HepG2 (cell line): Measurements from ENCODE around the gene COPZ2. TPM values are rescaled to one million over a fixed set of nuclear protein-coding genes. Genes with fewer than 3 reads are reported as not detected.

Experiments
- NFYB ChIP-seq: sonication (generic); formaldehyde crosslinking; IDR thresholded peaks from 2 replicates; pipeline ENCODE4 v1.4.0; 2020; ENCODE audit warnings: missing genetic modification reagents
- PLRG1 ChIP-seq: fragments of 450-650 bp; conservative IDR thresholded peaks from 2 replicates; pipeline ENCODE4 v1.6.1; 2016
- SCMH1 ChIP-seq: sonication (generic); formaldehyde crosslinking; IDR thresholded peaks from 2 replicates; pipeline ENCODE4 v1.9.0; 2021; ENCODE audit warnings: missing genetic modification reagents, mild to moderate bottlenecking, borderline replicate concordance
- SIX4 ChIP-seq: sonication (generic); formaldehyde crosslinking; IDR thresholded peaks from 2 replicates; pipeline ENCODE4 v1.4.0; 2020; ENCODE audit warnings: missing genetic modification reagents
- ZBTB1 ChIP-seq: sonication (generic); formaldehyde crosslinking; IDR thresholded peaks from 2 replicates; pipeline ENCODE4 v1.4.0; 2020; ENCODE audit warnings: missing genetic modification reagents, borderline replicate concordance
- ZNF468 ChIP-seq: sonication (generic); formaldehyde crosslinking; IDR thresholded peaks from 2 replicates; pipeline ENCODE4 v1.8.0; 2022; ENCODE audit warnings: mild to moderate bottlenecking, moderate library complexity, missing genetic modification reagents
- ZNF543 ChIP-seq: sonication (generic); formaldehyde crosslinking; IDR thresholded peaks from 2 replicates; pipeline ENCODE4 v1.4.0; 2020; ENCODE audit warnings: mild to moderate bottlenecking, missing genetic modification reagents
- ZNF547 ChIP-seq: sonication (generic); formaldehyde crosslinking; IDR thresholded peaks from 2 replicates; pipeline ENCODE4 v1.5.1; 2020; ENCODE audit warnings: mild to moderate bottlenecking, missing genetic modification reagents
- ZNF564 ChIP-seq: sonication (generic); formaldehyde crosslinking; IDR thresholded peaks from 2 replicates; pipeline ENCODE4 v1.8.1; 2023; ENCODE audit warnings: mild to moderate bottlenecking, missing genetic modification reagents
- ZNF644 ChIP-seq: IDR thresholded peaks from 2 replicates; pipeline ENCODE4 v1.6.1; 2016; ENCODE audit warnings: low read depth
- ZNF746 ChIP-seq: sonication (generic); formaldehyde crosslinking; IDR thresholded peaks from 2 replicates; pipeline ENCODE4 v1.8.0; 2022; ENCODE audit warnings: mild to moderate bottlenecking, missing genetic modification reagents
- ZNF788 ChIP-seq: sonication (generic); formaldehyde crosslinking; IDR thresholded peaks from 2 replicates; pipeline ENCODE4 v1.5.0; 2020; ENCODE audit warnings: mild to moderate bottlenecking, missing genetic modification reagents, borderline replicate concordance
- polyA plus RNA-seq, 8 experiments: library from polyadenylated mRNA; depleted of rRNA in 3 of 8; stranded (reverse) in 7 of 8; unstranded in 1 of 8; fragments of >200 nt; fragmentation: Illumina TruSeq in 4 of 8; extraction: Trizol in 4 of 8; gene quantifications; 2 replicates each; pipeline versions ENCODE4 v1.2.1 to v1.2.3, GENCODE V29; 2011 to 2016; ENCODE audit warnings: low read depth in 4 of 8, missing spikeins in 1 of 8, mixed read lengths in 1 of 8; ENCODE audit not compliant: insufficient read depth in 1 of 8
- total RNA-seq, 5 experiments: library from RNA; depleted of rRNA; stranded (reverse); fragments of >200 nt; fragmentation: Illumina TruSeq; extraction: Trizol; gene quantifications; 2 replicates each; pipeline ENCODE4 v1.2.3, GENCODE V29; 2016; ENCODE audit warnings: low read depth in 1 of 5
- TF ChIP-seq, protein P1 (sequence below): IDR thresholded peaks from 2 replicates; pipeline ENCODE4 v1.6.1; 2016; ENCODE audit warnings: low read depth, missing genetic modification reagents, missing compliant biosample characterization
- TF ChIP-seq, protein P2 (sequence below): IDR thresholded peaks from 2 replicates; pipeline ENCODE4 v1.6.1; 2016; ENCODE audit warnings: low read depth, control low read depth
- TF ChIP-seq, protein P3 (sequence below): sonication (generic); formaldehyde crosslinking; IDR thresholded peaks from 2 replicates; pipeline ENCODE4 v1.4.0; 2020; ENCODE audit warnings: missing genetic modification reagents; ENCODE audit errors: not compliant biosample characterization
- TF ChIP-seq, protein P4 (sequence below): sonication (generic); formaldehyde crosslinking; IDR thresholded peaks from 2 replicates; pipeline ENCODE4 v1.8.1; 2023; ENCODE audit warnings: mild to moderate bottlenecking, missing genetic modification reagents
- TF ChIP-seq, protein P5 (sequence below): sonication (generic); formaldehyde crosslinking; IDR thresholded peaks from 2 replicates; pipeline ENCODE4 v1.4.0; 2020; ENCODE audit warnings: missing genetic modification reagents, mild to moderate bottlenecking, borderline replicate concordance

The COPZ2 gene
- total and polyA plus RNA-seq, 2 of the 13 experiments (the other 11 are each of a cell fraction or from before 2014, with no cell fraction given), result 0.61 to 1.5 TPM

DNA sequence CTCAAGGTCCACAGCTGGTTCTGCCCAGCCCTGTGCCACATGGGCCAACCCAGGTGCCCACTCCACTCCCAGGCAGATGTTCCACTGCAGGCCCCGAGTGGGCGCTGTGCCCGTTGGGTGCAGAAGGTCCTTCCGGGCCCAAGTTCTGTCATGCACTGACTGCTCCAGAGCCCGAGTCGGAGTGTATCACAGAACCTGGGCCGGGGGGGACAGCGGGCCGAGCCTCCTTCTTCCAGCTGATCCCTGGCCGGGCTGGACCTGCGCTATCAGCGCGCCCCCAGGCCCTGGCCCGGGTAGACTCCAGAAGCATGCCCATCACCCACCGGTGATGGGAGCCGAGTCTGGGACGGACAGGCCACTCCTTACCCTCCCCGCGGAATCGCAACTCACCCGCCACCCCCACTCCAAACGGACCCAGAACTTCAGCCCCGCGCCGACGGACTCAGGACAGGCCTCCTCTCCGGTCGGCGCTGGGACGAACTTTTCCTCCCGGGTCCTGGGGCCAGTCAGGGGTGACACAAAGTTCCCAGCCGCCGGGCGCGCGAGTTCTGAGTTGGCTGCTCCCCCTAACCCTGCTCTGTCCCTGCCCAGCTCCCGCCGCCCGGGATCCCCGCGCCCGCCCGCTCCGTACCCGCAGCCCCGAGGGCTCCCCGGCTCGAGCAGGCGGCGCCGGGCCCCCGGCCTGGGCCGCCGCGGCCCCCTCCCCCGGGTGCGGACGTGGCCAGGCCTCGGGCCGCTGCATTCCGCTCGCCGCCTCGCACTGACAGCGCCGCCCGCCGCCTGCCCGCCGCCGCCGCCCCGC is at the start of gene COPZ2 (continued):
- TF ChIP-seq ZNF644 (CRISPR knock-in tag), result no peak
- TF ChIP-seq, protein P1, sequence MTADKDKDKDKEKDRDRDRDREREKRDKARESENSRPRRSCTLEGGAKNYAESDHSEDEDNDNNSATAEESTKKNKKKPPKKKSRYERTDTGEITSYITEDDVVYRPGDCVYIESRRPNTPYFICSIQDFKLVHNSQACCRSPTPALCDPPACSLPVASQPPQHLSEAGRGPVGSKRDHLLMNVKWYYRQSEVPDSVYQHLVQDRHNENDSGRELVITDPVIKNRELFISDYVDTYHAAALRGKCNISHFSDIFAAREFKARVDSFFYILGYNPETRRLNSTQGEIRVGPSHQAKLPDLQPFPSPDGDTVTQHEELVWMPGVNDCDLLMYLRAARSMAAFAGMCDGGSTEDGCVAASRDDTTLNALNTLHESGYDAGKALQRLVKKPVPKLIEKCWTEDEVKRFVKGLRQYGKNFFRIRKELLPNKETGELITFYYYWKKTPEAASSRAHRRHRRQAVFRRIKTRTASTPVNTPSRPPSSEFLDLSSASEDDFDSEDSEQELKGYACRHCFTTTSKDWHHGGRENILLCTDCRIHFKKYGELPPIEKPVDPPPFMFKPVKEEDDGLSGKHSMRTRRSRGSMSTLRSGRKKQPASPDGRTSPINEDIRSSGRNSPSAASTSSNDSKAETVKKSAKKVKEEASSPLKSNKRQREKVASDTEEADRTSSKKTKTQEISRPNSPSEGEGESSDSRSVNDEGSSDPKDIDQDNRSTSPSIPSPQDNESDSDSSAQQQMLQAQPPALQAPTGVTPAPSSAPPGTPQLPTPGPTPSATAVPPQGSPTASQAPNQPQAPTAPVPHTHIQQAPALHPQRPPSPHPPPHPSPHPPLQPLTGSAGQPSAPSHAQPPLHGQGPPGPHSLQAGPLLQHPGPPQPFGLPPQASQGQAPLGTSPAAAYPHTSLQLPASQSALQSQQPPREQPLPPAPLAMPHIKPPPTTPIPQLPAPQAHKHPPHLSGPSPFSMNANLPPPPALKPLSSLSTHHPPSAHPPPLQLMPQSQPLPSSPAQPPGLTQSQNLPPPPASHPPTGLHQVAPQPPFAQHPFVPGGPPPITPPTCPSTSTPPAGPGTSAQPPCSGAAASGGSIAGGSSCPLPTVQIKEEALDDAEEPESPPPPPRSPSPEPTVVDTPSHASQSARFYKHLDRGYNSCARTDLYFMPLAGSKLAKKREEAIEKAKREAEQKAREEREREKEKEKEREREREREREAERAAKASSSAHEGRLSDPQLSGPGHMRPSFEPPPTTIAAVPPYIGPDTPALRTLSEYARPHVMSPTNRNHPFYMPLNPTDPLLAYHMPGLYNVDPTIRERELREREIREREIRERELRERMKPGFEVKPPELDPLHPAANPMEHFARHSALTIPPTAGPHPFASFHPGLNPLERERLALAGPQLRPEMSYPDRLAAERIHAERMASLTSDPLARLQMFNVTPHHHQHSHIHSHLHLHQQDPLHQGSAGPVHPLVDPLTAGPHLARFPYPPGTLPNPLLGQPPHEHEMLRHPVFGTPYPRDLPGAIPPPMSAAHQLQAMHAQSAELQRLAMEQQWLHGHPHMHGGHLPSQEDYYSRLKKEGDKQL, result no peak
- TF ChIP-seq, protein P2, sequence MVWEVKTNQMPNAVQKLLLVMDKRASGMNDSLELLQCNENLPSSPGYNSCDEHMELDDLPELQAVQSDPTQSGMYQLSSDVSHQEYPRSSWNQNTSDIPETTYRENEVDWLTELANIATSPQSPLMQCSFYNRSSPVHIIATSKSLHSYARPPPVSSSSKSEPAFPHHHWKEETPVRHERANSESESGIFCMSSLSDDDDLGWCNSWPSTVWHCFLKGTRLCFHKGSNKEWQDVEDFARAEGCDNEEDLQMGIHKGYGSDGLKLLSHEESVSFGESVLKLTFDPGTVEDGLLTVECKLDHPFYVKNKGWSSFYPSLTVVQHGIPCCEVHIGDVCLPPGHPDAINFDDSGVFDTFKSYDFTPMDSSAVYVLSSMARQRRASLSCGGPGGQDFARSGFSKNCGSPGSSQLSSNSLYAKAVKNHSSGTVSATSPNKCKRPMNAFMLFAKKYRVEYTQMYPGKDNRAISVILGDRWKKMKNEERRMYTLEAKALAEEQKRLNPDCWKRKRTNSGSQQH (CRISPR knock-in tag), result no peak; the same call in 1 of the 2 replicates
- TF ChIP-seq, protein P3, sequence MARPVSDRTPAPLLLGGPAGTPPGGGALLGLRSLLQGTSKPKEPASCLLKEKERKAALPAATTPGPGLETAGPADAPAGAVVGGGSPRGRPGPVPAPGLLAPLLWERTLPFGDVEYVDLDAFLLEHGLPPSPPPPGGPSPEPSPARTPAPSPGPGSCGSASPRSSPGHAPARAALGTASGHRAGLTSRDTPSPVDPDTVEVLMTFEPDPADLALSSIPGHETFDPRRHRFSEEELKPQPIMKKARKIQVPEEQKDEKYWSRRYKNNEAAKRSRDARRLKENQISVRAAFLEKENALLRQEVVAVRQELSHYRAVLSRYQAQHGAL, result no peak
- no peak for TF ChIP-seq ZNF746 (CRISPR knock-in tag)
- TF ChIP-seq SIX4 (CRISPR knock-in tag), result no peak
- no peak for TF ChIP-seq ZBTB1
- TF ChIP-seq, protein P4, sequence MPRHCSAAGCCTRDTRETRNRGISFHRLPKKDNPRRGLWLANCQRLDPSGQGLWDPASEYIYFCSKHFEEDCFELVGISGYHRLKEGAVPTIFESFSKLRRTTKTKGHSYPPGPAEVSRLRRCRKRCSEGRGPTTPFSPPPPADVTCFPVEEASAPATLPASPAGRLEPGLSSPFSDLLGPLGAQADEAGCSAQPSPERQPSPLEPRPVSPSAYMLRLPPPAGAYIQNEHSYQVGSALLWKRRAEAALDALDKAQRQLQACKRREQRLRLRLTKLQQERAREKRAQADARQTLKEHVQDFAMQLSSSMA (CRISPR knock-in tag), result no peak
- TF ChIP-seq ZNF547 (CRISPR knock-in tag), result peak; percentile 80
- no peak for TF ChIP-seq ZNF543
- TF ChIP-seq, protein P5, sequence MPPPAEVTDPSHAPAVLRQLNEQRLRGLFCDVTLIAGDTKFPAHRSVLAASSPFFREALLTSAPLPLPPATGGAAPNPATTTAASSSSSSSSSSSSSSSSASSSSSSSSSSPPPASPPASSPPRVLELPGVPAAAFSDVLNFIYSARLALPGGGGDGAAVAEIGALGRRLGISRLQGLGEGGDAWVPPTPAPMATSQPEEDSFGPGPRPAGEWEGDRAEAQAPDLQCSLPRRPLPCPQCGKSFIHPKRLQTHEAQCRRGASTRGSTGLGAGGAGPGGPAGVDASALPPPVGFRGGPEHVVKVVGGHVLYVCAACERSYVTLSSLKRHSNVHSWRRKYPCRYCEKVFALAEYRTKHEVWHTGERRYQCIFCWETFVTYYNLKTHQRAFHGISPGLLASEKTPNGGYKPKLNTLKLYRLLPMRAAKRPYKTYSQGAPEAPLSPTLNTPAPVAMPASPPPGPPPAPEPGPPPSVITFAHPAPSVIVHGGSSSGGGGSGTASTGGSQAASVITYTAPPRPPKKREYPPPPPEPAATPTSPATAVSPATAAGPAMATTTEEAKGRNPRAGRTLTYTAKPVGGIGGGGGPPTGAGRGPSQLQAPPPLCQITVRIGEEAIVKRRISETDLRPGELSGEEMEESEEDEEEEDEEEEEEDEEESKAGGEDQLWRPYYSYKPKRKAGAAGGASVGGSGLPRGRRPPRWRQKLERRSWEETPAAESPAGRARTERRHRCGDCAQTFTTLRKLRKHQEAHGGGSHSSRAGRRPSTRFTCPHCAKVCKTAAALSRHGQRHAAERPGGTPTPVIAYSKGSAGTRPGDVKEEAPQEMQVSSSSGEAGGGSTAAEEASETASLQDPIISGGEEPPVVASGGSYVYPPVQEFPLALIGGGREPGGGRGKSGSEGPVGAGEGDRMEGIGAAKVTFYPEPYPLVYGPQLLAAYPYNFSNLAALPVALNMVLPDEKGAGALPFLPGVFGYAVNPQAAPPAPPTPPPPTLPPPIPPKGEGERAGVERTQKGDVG (CRISPR knock-in tag), result peak; percentile 70; the same call in 1 of the 2 replicates
- no peak for TF ChIP-seq SCMH1 (CRISPR knock-in tag)
- TF ChIP-seq ZNF564 (CRISPR knock-in tag), result no peak; the same call in 1 of the 2 replicates
- no peak; the same call in 1 of the 2 replicates for TF ChIP-seq ZNF468 (CRISPR knock-in tag)
- peak; percentile 27; the same call in 1 of the 2 replicates for TF ChIP-seq ZNF788 (CRISPR knock-in tag)
- no peak for TF ChIP-seq PLRG1
- TF ChIP-seq NFYB (CRISPR knock-in tag), result no peak
